ENCODE measurements around the gene CHST4. TPM values are rescaled to one million over a fixed set of nuclear protein-coding genes. Genes with fewer than 3 reads are reported as not detected.
"Not testable (repeated sequence)": the region's sequence is repeated elsewhere in the genome, so short reads cannot be mapped to it uniquely, and the experiment has no call there.

CHST4 gene
- total and polyA plus RNA-seq, 2 donors, result 0.24 to 0.34 TPM

- no peaks in the 10 kb centered on the region for H3K36me3 ChIP-seq (ENCODE audit: control insufficient read depth in 2 of 2, insufficient read depth in 2 of 2, low read length in 1 of 2)
- no peak overlapping the region for H3K27ac ChIP-seq (ENCODE audit: low read depth in 1 of 2, low read length in 1 of 2)
- 86% methylated on average over 3 of the region's 3 CpGs for WGBS
Measured at GRCh38 chr16:71491054-71491453, 35.2 kb upstream of the CHST4 start.

GRCh38 chr16:71492786-71493185 is 33.4 kb upstream of the CHST4 start:
- WGBS, result 88% methylated on average over 2 of the region's 2 CpGs
- H3K27me3 ChIP-seq (ENCODE audit: control insufficient read depth in 2 of 2, insufficient read depth in 1 of 2, low read length in 1 of 2), result no peaks in the 10 kb centered on the region
- H3K4me1 ChIP-seq (ENCODE audit: control insufficient read depth in 2 of 2, insufficient read depth in 2 of 2, low read length in 2 of 2), result no peaks in the 10 kb centered on the region
- H3K9me3 ChIP-seq (ENCODE audit: control insufficient read depth in 2 of 2, insufficient read depth in 1 of 2, low read length in 1 of 2), result no peaks in the 10 kb centered on the region
- H3K4me3 ChIP-seq (ENCODE audit: low read length in 2 of 2), result no peak overlapping the region
- no peaks in the 10 kb centered on the region for H3K36me3 ChIP-seq (ENCODE audit: control insufficient read depth in 2 of 2, insufficient read depth in 2 of 2, low read length in 1 of 2)
- DNase-seq (ENCODE audit: low read depth in 6 of 9, low spot score in 9 of 9), result no peak
- H3K27ac ChIP-seq (ENCODE audit: low read depth in 1 of 2, low read length in 1 of 2), result no peak overlapping the region

More at GRCh38 chr16:71491054-71491453, 35.2 kb upstream of the CHST4 start:
- H3K4me1 ChIP-seq (ENCODE audit: control insufficient read depth in 2 of 2, insufficient read depth in 2 of 2, low read length in 2 of 2), result no peaks in the 10 kb centered on the region
- no peak for DNase-seq (ENCODE audit: low read depth in 6 of 9, low spot score in 9 of 9)
- no peaks in the 10 kb centered on the region for H3K9me3 ChIP-seq (ENCODE audit: control insufficient read depth in 2 of 2, insufficient read depth in 1 of 2, low read length in 1 of 2)
- H3K4me3 ChIP-seq (ENCODE audit: low read length in 2 of 2), result no peak overlapping the region
- H3K27me3 ChIP-seq (ENCODE audit: control insufficient read depth in 2 of 2, insufficient read depth in 1 of 2, low read length in 1 of 2), result no peaks in the 10 kb centered on the region

GRCh38 chr16:71493213-71493612 is 33.0 kb upstream of the CHST4 start:
- Histone ChIP-seq H3K9me3 (ENCODE audit: control insufficient read depth in 2 of 2, insufficient read depth in 1 of 2, low read length in 1 of 2) (no peaks in the 10 kb centered on the region), H3K36me3 (ENCODE audit: control insufficient read depth in 2 of 2, insufficient read depth in 2 of 2, low read length in 1 of 2) (no peaks in the 10 kb centered on the region), H3K27ac (ENCODE audit: low read depth in 1 of 2, low read length in 1 of 2) (no peak overlapping the region), H3K4me3 (ENCODE audit: low read length in 2 of 2) (no peak overlapping the region), H3K4me1 (ENCODE audit: control insufficient read depth in 2 of 2, insufficient read depth in 2 of 2, low read length in 2 of 2) (no peaks in the 10 kb centered on the region), H3K27me3 (ENCODE audit: control insufficient read depth in 2 of 2, insufficient read depth in 1 of 2, low read length in 1 of 2) (no peaks in the 10 kb centered on the region)
- 94% methylated on average over 3 of the region's 3 CpGs for WGBS
- DNase-seq (ENCODE audit: low read depth in 6 of 9, low spot score in 9 of 9), result no peak

GRCh38 chr16:71498031-71498430 is 28.2 kb upstream of the CHST4 start:
- H3K36me3 ChIP-seq (ENCODE audit: control insufficient read depth in 2 of 2, insufficient read depth in 2 of 2, low read length in 1 of 2), result no peaks in the 10 kb centered on the region
- WGBS, result 94% methylated on average over 3 of the region's 3 CpGs
- no peaks in the 10 kb centered on the region for H3K4me1 ChIP-seq (ENCODE audit: control insufficient read depth in 2 of 2, insufficient read depth in 2 of 2, low read length in 2 of 2)
- H3K9me3 ChIP-seq (ENCODE audit: control insufficient read depth in 2 of 2, insufficient read depth in 1 of 2, low read length in 1 of 2), result no peaks in the 10 kb centered on the region
- H3K27ac ChIP-seq (ENCODE audit: low read depth in 1 of 2, low read length in 1 of 2), result no peak overlapping the region
- no peak overlapping the region for H3K4me3 ChIP-seq (ENCODE audit: low read length in 2 of 2)
- H3K27me3 ChIP-seq (ENCODE audit: control insufficient read depth in 2 of 2, insufficient read depth in 1 of 2, low read length in 1 of 2), result no peaks in the 10 kb centered on the region
- no peak for DNase-seq (ENCODE audit: low read depth in 6 of 9, low spot score in 9 of 9)

GRCh38 chr16:71499775-71500364 is 26.4 kb upstream of the CHST4 start:
- H3K36me3 ChIP-seq (ENCODE audit: control insufficient read depth in 2 of 2, insufficient read depth in 2 of 2, low read length in 1 of 2), result no peaks in the 10 kb centered on the region
- 2% methylated on average over 3 of the region's 3 CpGs for WGBS
- H3K27me3 ChIP-seq (ENCODE audit: control insufficient read depth in 2 of 2, insufficient read depth in 1 of 2, low read length in 1 of 2), result no peaks in the 10 kb centered on the region
- peak; percentile 3 to 62 (median 36) for DNase-seq (ENCODE audit: low read depth in 6 of 9, low spot score in 9 of 9)
- no peaks in the 10 kb centered on the region for H3K4me1 ChIP-seq (ENCODE audit: control insufficient read depth in 2 of 2, insufficient read depth in 2 of 2, low read length in 2 of 2)
- no peaks in the 10 kb centered on the region for H3K9me3 ChIP-seq (ENCODE audit: control insufficient read depth in 2 of 2, insufficient read depth in 1 of 2, low read length in 1 of 2)
- H3K4me3 ChIP-seq (ENCODE audit: low read length in 2 of 2), result no peak overlapping the region
- no peak overlapping the region for H3K27ac ChIP-seq (ENCODE audit: low read depth in 1 of 2, low read length in 1 of 2)

GRCh38 chr16:71500964-71501363 is 25.3 kb upstream of the CHST4 start:
- no peaks in the 10 kb centered on the region for H3K36me3 ChIP-seq (ENCODE audit: control insufficient read depth in 2 of 2, insufficient read depth in 2 of 2, low read length in 1 of 2)
- no peak overlapping the region for H3K27ac ChIP-seq (ENCODE audit: low read depth in 1 of 2, low read length in 1 of 2)
- DNase-seq (ENCODE audit: low read depth in 6 of 9, low spot score in 9 of 9), result no peak
- H3K27me3 ChIP-seq (ENCODE audit: control insufficient read depth in 2 of 2, insufficient read depth in 1 of 2, low read length in 1 of 2), result no peaks in the 10 kb centered on the region
- WGBS, result 88% methylated on average over 2 of the region's 2 CpGs
- no peak overlapping the region for H3K4me3 ChIP-seq (ENCODE audit: low read length in 2 of 2)
- no peaks in the 10 kb centered on the region for H3K9me3 ChIP-seq (ENCODE audit: control insufficient read depth in 2 of 2, insufficient read depth in 1 of 2, low read length in 1 of 2)
- no peaks in the 10 kb centered on the region for H3K4me1 ChIP-seq (ENCODE audit: control insufficient read depth in 2 of 2, insufficient read depth in 2 of 2, low read length in 2 of 2)

GRCh38 chr16:71501547-71501946 is 24.7 kb upstream of the CHST4 start:
- Histone ChIP-seq H3K27ac (ENCODE audit: low read depth in 1 of 2, low read length in 1 of 2) (no peak overlapping the region), H3K36me3 (ENCODE audit: control insufficient read depth in 2 of 2, insufficient read depth in 2 of 2, low read length in 1 of 2) (no peaks in the 10 kb centered on the region), H3K4me3 (ENCODE audit: low read length in 2 of 2) (no peak overlapping the region), H3K9me3 (ENCODE audit: control insufficient read depth in 2 of 2, insufficient read depth in 1 of 2, low read length in 1 of 2) (no peaks in the 10 kb centered on the region), H3K27me3 (ENCODE audit: control insufficient read depth in 2 of 2, insufficient read depth in 1 of 2, low read length in 1 of 2) (no peaks in the 10 kb centered on the region), H3K4me1 (ENCODE audit: control insufficient read depth in 2 of 2, insufficient read depth in 2 of 2, low read length in 2 of 2) (no peaks in the 10 kb centered on the region)
- 73% methylated on average over 3 of the region's 3 CpGs for WGBS
- no peak for DNase-seq (ENCODE audit: low read depth in 6 of 9, low spot score in 9 of 9)

- not testable (repeated sequence) for DNase-seq (ENCODE audit: low read depth in 6 of 9, low spot score in 9 of 9); H3K27ac ChIP-seq (ENCODE audit: low read depth in 1 of 2, low read length in 1 of 2); H3K27me3 ChIP-seq (ENCODE audit: control insufficient read depth in 2 of 2, insufficient read depth in 1 of 2, low read length in 1 of 2); H3K4me3 ChIP-seq (ENCODE audit: low read length in 2 of 2); H3K9me3 ChIP-seq (ENCODE audit: control insufficient read depth in 2 of 2, insufficient read depth in 1 of 2, low read length in 1 of 2); H3K36me3 ChIP-seq (ENCODE audit: control insufficient read depth in 2 of 2, insufficient read depth in 2 of 2, low read length in 1 of 2); H3K4me1 ChIP-seq (ENCODE audit: control insufficient read depth in 2 of 2, insufficient read depth in 2 of 2, low read length in 2 of 2)
- 91% methylated on average over 7 of the region's 7 CpGs for WGBS
Measured at GRCh38 chr16:71504051-71504450, 22.2 kb upstream of the CHST4 start.

GRCh38 chr16:71504901-71505300 is 21.3 kb upstream of the CHST4 start:
- DNase-seq (ENCODE audit: low read depth in 6 of 9, low spot score in 9 of 9), result no peak
- H3K4me3 ChIP-seq (ENCODE audit: low read length in 2 of 2), result no peak overlapping the region
- no peaks in the 10 kb centered on the region for H3K27me3 ChIP-seq (ENCODE audit: control insufficient read depth in 2 of 2, insufficient read depth in 1 of 2, low read length in 1 of 2)
- WGBS, result 89% methylated on average over 5 of the region's 5 CpGs
- H3K36me3 ChIP-seq (ENCODE audit: control insufficient read depth in 2 of 2, insufficient read depth in 2 of 2, low read length in 1 of 2), result no peaks in the 10 kb centered on the region
- no peaks in the 10 kb centered on the region for H3K9me3 ChIP-seq (ENCODE audit: control insufficient read depth in 2 of 2, insufficient read depth in 1 of 2, low read length in 1 of 2)
- no peak overlapping the region for H3K27ac ChIP-seq (ENCODE audit: low read depth in 1 of 2, low read length in 1 of 2)
- H3K4me1 ChIP-seq (ENCODE audit: control insufficient read depth in 2 of 2, insufficient read depth in 2 of 2, low read length in 2 of 2), result no peaks in the 10 kb centered on the region

- no peaks in the 10 kb centered on the region for H3K36me3 ChIP-seq (ENCODE audit: control insufficient read depth in 2 of 2, insufficient read depth in 2 of 2, low read length in 1 of 2)
- H3K4me1 ChIP-seq (ENCODE audit: control insufficient read depth in 2 of 2, insufficient read depth in 2 of 2, low read length in 2 of 2), result no peaks in the 10 kb centered on the region
- WGBS, result 88% methylated on average over 1 of the region's 1 CpG
- no peak overlapping the region for H3K27ac ChIP-seq (ENCODE audit: low read depth in 1 of 2, low read length in 1 of 2)
- no peak for DNase-seq (ENCODE audit: low read depth in 6 of 9, low spot score in 9 of 9)
- no peak overlapping the region for H3K4me3 ChIP-seq (ENCODE audit: low read length in 2 of 2)
- H3K9me3 ChIP-seq (ENCODE audit: control insufficient read depth in 2 of 2, insufficient read depth in 1 of 2, low read length in 1 of 2), result no peaks in the 10 kb centered on the region
- H3K27me3 ChIP-seq (ENCODE audit: control insufficient read depth in 2 of 2, insufficient read depth in 1 of 2, low read length in 1 of 2), result no peaks in the 10 kb centered on the region
Measured at GRCh38 chr16:71507061-71507460, 19.2 kb upstream of the CHST4 start.

Data from thymus (tissue), 11 donors.